ENCODE data around the gene PPP2R3B.
"Not testable (repeated sequence)": the region's sequence is repeated elsewhere in the genome, so short reads cannot be mapped to it uniquely, and the experiment has no call there.

PPP2R3B gene

DNA sequence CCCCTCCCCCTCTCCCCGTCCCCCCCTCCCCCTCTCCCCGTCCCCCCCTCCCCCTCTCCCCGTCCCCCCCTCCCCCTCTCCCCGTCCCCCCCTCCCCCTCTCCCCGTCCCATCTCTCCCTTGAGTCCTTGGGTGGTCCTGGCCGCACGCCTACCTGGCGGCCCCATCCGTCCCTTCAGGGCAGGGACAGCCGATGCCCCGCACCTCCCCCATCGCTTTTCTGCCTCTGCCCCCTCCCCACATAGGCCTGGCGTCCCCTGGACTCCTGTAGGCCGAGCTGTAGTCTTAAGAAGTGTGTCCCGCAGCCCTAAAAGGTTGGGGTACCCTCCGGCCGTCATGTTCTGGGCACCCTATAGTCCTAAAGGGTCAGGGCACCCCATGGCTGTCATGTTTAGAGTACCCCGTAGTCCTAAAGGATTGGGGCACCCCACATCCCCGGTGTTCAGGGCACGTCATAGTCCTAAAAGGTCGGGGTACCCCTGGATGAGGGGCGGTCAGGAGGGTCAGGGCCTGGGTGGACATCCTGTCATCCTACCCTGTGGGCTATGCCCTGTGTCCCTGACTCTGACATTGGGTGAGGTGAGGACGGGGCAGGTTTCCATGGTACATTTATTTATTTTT lies 57.3 kb downstream of the PPP2R3B start:
- TF ChIP-seq, protein P1, sequence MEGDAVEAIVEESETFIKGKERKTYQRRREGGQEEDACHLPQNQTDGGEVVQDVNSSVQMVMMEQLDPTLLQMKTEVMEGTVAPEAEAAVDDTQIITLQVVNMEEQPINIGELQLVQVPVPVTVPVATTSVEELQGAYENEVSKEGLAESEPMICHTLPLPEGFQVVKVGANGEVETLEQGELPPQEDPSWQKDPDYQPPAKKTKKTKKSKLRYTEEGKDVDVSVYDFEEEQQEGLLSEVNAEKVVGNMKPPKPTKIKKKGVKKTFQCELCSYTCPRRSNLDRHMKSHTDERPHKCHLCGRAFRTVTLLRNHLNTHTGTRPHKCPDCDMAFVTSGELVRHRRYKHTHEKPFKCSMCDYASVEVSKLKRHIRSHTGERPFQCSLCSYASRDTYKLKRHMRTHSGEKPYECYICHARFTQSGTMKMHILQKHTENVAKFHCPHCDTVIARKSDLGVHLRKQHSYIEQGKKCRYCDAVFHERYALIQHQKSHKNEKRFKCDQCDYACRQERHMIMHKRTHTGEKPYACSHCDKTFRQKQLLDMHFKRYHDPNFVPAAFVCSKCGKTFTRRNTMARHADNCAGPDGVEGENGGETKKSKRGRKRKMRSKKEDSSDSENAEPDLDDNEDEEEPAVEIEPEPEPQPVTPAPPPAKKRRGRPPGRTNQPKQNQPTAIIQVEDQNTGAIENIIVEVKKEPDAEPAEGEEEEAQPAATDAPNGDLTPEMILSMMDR (IDR thresholded peaks at IDR 0.05; ENCODE audit: extremely low read depth, insufficient read depth, missing control alignments), result no peak
- in situ Hi-C loops (cut with MboI; ENCODE audit: low pct_unique_long_range_greater_than_20kb, low sequenced_read_pairs, unreplicated experiment), result no loop called here
- no peak for DNase-seq (ENCODE audit: low spot score)

DNA sequence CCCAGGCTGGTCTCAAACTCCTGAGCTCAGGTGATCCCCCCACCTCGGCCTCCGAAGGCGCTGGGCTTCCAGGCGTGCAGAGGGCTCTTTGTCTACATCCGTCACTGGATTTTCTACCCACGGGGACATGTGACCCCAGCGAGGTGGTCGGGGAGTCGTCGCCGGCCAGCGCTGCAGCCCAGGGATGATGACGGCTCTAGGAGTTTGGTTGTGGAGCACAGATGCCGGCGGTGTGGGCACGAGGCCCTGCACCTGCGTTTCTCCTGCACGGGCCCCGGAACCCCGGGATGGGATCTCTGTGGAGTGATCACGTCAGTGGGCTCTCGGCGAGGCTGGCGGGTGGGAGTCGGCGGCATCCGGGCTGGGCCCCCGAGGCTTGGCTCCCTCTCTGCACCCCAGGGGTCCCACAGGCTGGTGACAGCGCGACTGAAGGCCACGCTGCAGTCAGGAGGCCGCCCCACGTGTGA lies 59.0 kb downstream of the PPP2R3B start:
- in situ Hi-C loops (cut with MboI; ENCODE audit: low pct_unique_long_range_greater_than_20kb, low sequenced_read_pairs, unreplicated experiment), result no loop called here
- TF ChIP-seq, protein P1 (IDR thresholded peaks at IDR 0.05; ENCODE audit: extremely low read depth, insufficient read depth, missing control alignments), result no peak
- DNase-seq (ENCODE audit: low spot score), result no peak

- in situ Hi-C loops (cut with MboI; ENCODE audit: low pct_unique_long_range_greater_than_20kb, low sequenced_read_pairs, unreplicated experiment); DNase-seq (ENCODE audit: low spot score): not testable (repeated sequence)
Measured at GRCh38 chrX:324664-325063, 62.0 kb downstream of the PPP2R3B start.

DNA sequence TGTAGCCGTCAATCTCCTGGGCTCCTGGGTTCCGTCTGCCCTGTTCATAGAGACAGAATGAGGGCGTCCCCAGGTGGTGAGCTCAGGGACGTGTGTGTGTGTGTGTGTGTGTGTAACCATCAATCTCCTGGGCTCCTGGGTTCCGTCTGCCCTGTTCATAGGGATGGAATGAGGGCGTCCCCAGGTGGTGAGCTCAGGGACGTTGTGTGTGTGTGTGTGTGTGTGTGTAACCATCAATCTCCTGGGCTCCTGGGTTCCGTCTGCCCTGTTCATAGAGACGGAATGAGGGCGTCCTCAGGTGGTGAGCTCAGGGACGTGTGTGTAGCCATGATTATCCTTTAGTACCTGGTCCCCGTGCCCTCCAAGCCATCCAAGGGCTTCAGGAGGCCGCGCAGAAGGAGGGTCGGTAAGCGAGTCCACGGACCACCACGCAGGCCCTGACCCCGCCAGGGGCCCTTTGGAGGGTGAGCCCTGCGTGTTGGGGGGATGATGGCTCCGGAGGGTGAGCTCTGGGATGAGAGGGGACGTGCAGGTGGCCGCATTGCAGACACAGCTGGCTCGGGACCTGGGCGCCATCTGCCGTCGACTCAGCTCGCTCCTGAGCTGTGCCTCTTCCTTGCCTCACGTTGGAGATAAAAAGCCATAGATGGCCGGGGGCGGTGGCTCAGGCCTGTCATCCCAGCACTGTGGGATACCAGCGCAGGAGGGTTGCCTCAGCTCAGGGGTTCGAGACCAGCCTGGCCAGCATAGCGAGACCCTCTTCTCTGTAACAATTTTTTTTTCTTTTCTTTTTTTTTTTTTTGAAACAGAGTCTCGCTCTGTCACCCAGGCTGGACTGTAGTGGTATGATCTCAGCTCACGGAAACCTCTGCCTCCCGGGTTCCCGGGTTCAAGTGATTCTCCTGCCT lies 62.7 kb downstream of the PPP2R3B start:
- DNase-seq (ENCODE audit: low spot score), result no peak
- in situ Hi-C loops (cut with MboI; ENCODE audit: low pct_unique_long_range_greater_than_20kb, low sequenced_read_pairs, unreplicated experiment), result no loop called here
- TF ChIP-seq, protein P1 (IDR thresholded peaks at IDR 0.05; ENCODE audit: extremely low read depth, insufficient read depth, missing control alignments), result no peak

- in situ Hi-C loops (cut with MboI; ENCODE audit: low pct_unique_long_range_greater_than_20kb, low sequenced_read_pairs, unreplicated experiment), result no loop called here
- TF ChIP-seq, protein P1 (IDR thresholded peaks at IDR 0.05; ENCODE audit: extremely low read depth, insufficient read depth, missing control alignments), result no peak
- no peak for DNase-seq (ENCODE audit: low spot score)
Measured at GRCh38 chrX:320126-320783, 66.5 kb downstream of the PPP2R3B start.

GRCh38 chrX:319579-320125 lies 67.1 kb downstream of the PPP2R3B start:
- TF ChIP-seq, protein P1 (IDR thresholded peaks at IDR 0.05; ENCODE audit: extremely low read depth, insufficient read depth, missing control alignments), result no peak
- in situ Hi-C loops (cut with MboI; ENCODE audit: low pct_unique_long_range_greater_than_20kb, low sequenced_read_pairs, unreplicated experiment), result no loop called here
- DNase-seq (ENCODE audit: low spot score), result no peak
